ENCODE measurements around the gene DGCR2.

Gene DGCR2

GRCh38 chr22:19127329-19128008 is 5.3 kb upstream of the DGCR2 start:
- DNase-seq (ENCODE audit: low read depth in 2 of 2, low spot score in 1 of 2): no peak

GRCh38 chr22:19126309-19127273 is 4.4 kb upstream of the DGCR2 start:
- DNase-seq (ENCODE audit: low read depth in 2 of 2, low spot score in 1 of 2): no peak

GRCh38 chr22:19125474-19126308 is 3.5 kb upstream of the DGCR2 start:
- DNase-seq (ENCODE audit: low read depth in 2 of 2, low spot score in 1 of 2): no peak

GRCh38 chr22:19125011-19125410 is 2.8 kb upstream of the DGCR2 start:
- no peak for DNase-seq (ENCODE audit: low read depth in 2 of 2, low spot score in 1 of 2)

- DNase-seq (ENCODE audit: low read depth in 2 of 2, low spot score in 1 of 2): no peak
Observed at GRCh38 chr22:19124377-19124776, 2.2 kb upstream of the DGCR2 start.

GRCh38 chr22:19123936-19124335 is 1.7 kb upstream of the DGCR2 start:
- DNase-seq (ENCODE audit: low read depth in 2 of 2, low spot score in 1 of 2): no peak

GRCh38 chr22:19122752-19123492 is 710 bp upstream of the DGCR2 start:
- no peak for DNase-seq (ENCODE audit: low read depth in 2 of 2, low spot score in 1 of 2)

- no peak for DNase-seq (ENCODE audit: low read depth in 2 of 2, low spot score in 1 of 2)
Observed at GRCh38 chr22:19121631-19122142, 525 bp downstream of the DGCR2 start.

- DNase-seq (ENCODE audit: low read depth in 2 of 2, low spot score in 1 of 2): no peak
Observed at GRCh38 chr22:19120829-19121630, 1.2 kb downstream of the DGCR2 start.

- DNase-seq (ENCODE audit: low read depth in 2 of 2, low spot score in 1 of 2): no peak
Observed at GRCh38 chr22:19119949-19120348, 2.3 kb downstream of the DGCR2 start.

- no peak for DNase-seq (ENCODE audit: low read depth in 2 of 2, low spot score in 1 of 2)
Observed at GRCh38 chr22:19118329-19118880, 3.8 kb downstream of the DGCR2 start.

GRCh38 chr22:19117111-19117512 is 5.1 kb downstream of the DGCR2 start:
- DNase-seq (ENCODE audit: low read depth in 2 of 2, low spot score in 1 of 2): no peak

- DNase-seq (ENCODE audit: low read depth in 2 of 2, low spot score in 1 of 2): no peak
Observed at GRCh38 chr22:19115628-19116027, 6.6 kb downstream of the DGCR2 start.

- DNase-seq (ENCODE audit: low read depth in 2 of 2, low spot score in 1 of 2): no peak
Observed at GRCh38 chr22:19114984-19115552, 7.1 kb downstream of the DGCR2 start.

GRCh38 chr22:19113429-19113828 is 8.8 kb downstream of the DGCR2 start:
- no peak for DNase-seq (ENCODE audit: low read depth in 2 of 2, low spot score in 1 of 2)

- DNase-seq (ENCODE audit: low read depth in 2 of 2, low spot score in 1 of 2): no peak
Observed at GRCh38 chr22:19111584-19111983, 10.6 kb downstream of the DGCR2 start.

- DNase-seq (ENCODE audit: low read depth in 2 of 2, low spot score in 1 of 2): no peak
Observed at GRCh38 chr22:19111140-19111539, 11.1 kb downstream of the DGCR2 start.

GRCh38 chr22:19110646-19111045 is 11.6 kb downstream of the DGCR2 start:
- DNase-seq (ENCODE audit: low read depth in 2 of 2, low spot score in 1 of 2): no peak

GRCh38 chr22:19110064-19110458 is 12.2 kb downstream of the DGCR2 start:
- no peak for DNase-seq (ENCODE audit: low read depth in 2 of 2, low spot score in 1 of 2)
